ENCODE measurements around the gene TPM1.

- no peak for TF ChIP-seq CTCF (conservative IDR thresholded peaks at IDR 0.05 in 1 of 2, IDR thresholded peaks at IDR 0.05 in 1 of 2; ENCODE audit: low read depth in 1 of 2, low read length in 2 of 2)
- TF ChIP-seq EZH2 (IDR thresholded peaks at IDR 0.05; ENCODE audit: low read length, missing control alignments): no peak
These were observed 43.7 kb downstream of the TPM1 start for GRCh38 chr15:63086271-63086670.
